A673 (cell line): Measurements from ENCODE around the gene TMEM129. TPM values are rescaled to one million over a fixed set of nuclear protein-coding genes. Genes with fewer than 3 reads are reported as not detected.

ENCODE experiments used
- BruUV-seq: library from RNA; stranded (reverse); fragments of 400-500 nt; replicated peaks from 2 replicates; lab custom pipeline; 2021; lab: Mats Ljungman, UMichigan
- CTCF ChIA-PET: fragments of 300-600 bp; sonication (Branson Sonifier 250); formaldehyde crosslinking; loops from one replicate; lab custom pipeline; 2022; ENCODE audit warnings: antibody characterized with exemption; lab: Charles Lee
- POLR2A ChIA-PET: fragments of 300-600 bp; sonication (Branson Sonifier 250); formaldehyde crosslinking; loops from one replicate; lab custom pipeline; 2022; ENCODE audit warnings: antibody characterized with exemption; ENCODE audit not compliant: low non-redundant PET; lab: Charles Lee
- DNase-seq: peaks from one replicate; pipeline ENCODE4 v3.0.0-alpha.2; 2015; ENCODE audit warnings: low spot score
- H3K27ac ChIP-seq: fragments of 200-600 bp; sonication (generic); 2 replicates; pipeline ENCODE4 v1.5.1; 2016; ENCODE audit warnings: mixed run types, low read depth, mild to moderate bottlenecking, mixed read lengths, antibody characterized with exemption, low read length; ENCODE audit not compliant: poor library complexity, severe bottlenecking
- H3K27me3 ChIP-seq: fragments of 200-600 bp; sonication (generic); replicated peaks from 2 replicates; pipeline ENCODE4 v1.6.1; 2017; ENCODE audit warnings: mixed run types, low read depth, mild to moderate bottlenecking, mixed read lengths, antibody characterized with exemption, low read length; ENCODE audit not compliant: insufficient read depth, poor library complexity
- H3K36me3 ChIP-seq: fragments of 200-600 bp; sonication (generic); 2 replicates; pipeline ENCODE4 v1.6.1; 2016; ENCODE audit warnings: mixed run types, mild to moderate bottlenecking, mixed read lengths, antibody characterized with exemption, low read length; ENCODE audit not compliant: insufficient read depth, poor library complexity, severe bottlenecking
- H3K4me1 ChIP-seq: fragments of 200-600 bp; sonication (generic); 2 replicates; pipeline ENCODE4 v1.6.1; 2017; ENCODE audit warnings: mixed run types, mild to moderate bottlenecking, mixed read lengths, antibody characterized with exemption, low read length; ENCODE audit not compliant: insufficient read depth, poor library complexity, severe bottlenecking
- H3K4me3 ChIP-seq: fragments of 200-600 bp; sonication (generic); 2 replicates; pipeline ENCODE4 v1.5.1; 2016; ENCODE audit warnings: low read depth, mixed run types, mild to moderate bottlenecking, mixed read lengths, low read length; ENCODE audit not compliant: poor library complexity, severe bottlenecking
- H3K9me3 ChIP-seq: fragments of 200-600 bp; sonication (generic); 2 replicates; pipeline ENCODE4 v1.6.1; 2016; ENCODE audit warnings: mixed run types, low read depth, mild to moderate bottlenecking, mixed read lengths, antibody characterized with exemption, low read length; ENCODE audit not compliant: poor library complexity, severe bottlenecking
- EZH2 ChIP-seq: fragments of 200-600 bp; sonication (generic); IDR thresholded peaks from 2 replicates; pipeline ENCODE4 v1.6.1; 2017; ENCODE audit warnings: borderline replicate concordance, low read depth, mild to moderate bottlenecking, mixed read lengths, antibody characterized with exemption, low read length; ENCODE audit not compliant: poor library complexity, severe bottlenecking
- intact Hi-C: fragments of 100-400 bp; cut with micrococcal nuclease; formaldehyde crosslinking; loops from one replicate; pipeline ENCODE4 v1.10.0; 2022; ENCODE audit not compliant: unreplicated experiment
- total RNA-seq: library from RNA; stranded (reverse); gene quantifications from 2 replicates; pipeline ENCODE4 v1.2.3, GENCODE V29; 2021
- TF ChIP-seq, protein P1 (sequence below): fragments of 300-800, 200-600 bp; sonication (generic); conservative IDR thresholded peaks from 2 replicates; pipeline ENCODE4 v1.5.1; 2017; ENCODE audit warnings: low read depth, mild to moderate bottlenecking, antibody characterized with exemption, low read length, moderate library complexity, mixed read lengths

TMEM129 gene
- total RNA-seq, 1 experiment from 2014 or later: 28.8 TPM

DNA sequence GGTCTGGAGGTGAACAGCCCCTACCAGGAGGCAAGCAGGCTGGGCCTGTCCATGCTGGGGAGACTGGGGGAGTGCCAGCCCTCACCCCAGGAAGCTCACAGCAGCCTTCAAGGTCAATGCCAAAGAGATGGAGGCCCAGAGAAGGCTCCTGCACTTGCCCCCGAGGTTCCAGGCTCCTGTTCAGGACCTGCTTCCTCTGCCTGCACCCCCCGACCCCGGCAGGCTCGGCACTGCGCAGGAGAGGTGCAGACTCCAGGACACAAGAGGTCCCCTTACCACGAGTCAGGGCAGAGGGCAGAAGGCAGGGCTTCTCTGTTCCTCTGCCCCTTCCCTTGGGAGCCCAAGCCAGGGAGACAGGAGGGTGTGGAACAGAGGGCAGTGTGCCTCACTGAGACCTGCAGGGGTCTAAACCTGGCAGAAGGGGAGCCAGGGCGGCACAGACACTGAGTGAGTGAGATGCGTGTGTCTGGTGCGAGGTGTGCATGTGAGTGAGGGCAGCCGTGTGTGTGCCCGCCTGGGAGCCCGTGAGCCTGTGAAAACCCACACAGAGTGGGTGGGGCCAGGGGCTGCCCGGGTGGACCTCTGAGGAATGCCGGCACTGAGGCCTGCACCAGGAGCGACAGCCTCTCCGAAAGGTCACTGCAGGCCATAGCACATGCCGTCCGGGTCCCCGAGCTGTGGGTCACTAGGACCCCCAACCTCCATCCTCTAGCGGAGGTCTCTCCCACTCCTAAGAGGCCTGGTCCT, 41.3 kb upstream of the TMEM129 start:
- no TSS peak for BruUV-seq
- TF ChIP-seq EZH2: no peak
- TF ChIP-seq, protein P1, sequence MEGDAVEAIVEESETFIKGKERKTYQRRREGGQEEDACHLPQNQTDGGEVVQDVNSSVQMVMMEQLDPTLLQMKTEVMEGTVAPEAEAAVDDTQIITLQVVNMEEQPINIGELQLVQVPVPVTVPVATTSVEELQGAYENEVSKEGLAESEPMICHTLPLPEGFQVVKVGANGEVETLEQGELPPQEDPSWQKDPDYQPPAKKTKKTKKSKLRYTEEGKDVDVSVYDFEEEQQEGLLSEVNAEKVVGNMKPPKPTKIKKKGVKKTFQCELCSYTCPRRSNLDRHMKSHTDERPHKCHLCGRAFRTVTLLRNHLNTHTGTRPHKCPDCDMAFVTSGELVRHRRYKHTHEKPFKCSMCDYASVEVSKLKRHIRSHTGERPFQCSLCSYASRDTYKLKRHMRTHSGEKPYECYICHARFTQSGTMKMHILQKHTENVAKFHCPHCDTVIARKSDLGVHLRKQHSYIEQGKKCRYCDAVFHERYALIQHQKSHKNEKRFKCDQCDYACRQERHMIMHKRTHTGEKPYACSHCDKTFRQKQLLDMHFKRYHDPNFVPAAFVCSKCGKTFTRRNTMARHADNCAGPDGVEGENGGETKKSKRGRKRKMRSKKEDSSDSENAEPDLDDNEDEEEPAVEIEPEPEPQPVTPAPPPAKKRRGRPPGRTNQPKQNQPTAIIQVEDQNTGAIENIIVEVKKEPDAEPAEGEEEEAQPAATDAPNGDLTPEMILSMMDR: no peak
- peaks cover 10% of the 10 kb centered on the region for H3K4me1 ChIP-seq
- POLR2A ChIA-PET: no interaction called here
- DNase-seq: no peak
- no peaks in the 10 kb centered on the region for H3K36me3 ChIP-seq
- H3K9me3 ChIP-seq: no peaks in the 10 kb centered on the region
- intact Hi-C loops: no loop called here
- CTCF ChIA-PET: no interaction called here
- no peak overlapping the region for H3K27ac ChIP-seq
- H3K27me3 ChIP-seq: no peaks in the 10 kb centered on the region
- no peak overlapping the region for H3K4me3 ChIP-seq

DNA sequence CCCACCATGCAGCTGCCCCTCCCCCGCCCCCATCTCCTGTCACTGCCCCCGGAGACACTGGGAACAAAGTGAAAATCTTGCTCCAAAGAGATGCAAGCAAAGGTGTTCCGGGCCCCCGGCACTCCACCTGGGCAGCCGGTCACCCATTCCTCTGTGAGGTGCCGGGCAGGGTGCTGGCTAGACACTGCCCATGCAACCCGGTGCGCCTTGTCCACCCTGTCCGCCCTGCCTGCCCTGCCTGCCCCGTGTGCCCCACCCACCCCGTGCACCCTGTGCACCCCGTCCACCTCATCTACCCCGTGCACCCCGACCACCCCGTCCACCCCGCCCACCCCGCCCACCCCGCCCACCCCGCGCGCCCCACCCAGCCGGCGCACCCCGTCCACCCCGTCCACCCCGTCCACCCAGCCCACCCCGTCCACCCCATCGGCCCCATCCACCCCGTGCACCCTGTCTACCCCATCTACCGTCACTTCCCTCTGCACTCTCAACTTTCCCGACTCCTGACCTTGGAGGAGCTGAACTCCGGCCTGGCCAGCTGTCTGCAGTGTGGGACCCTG, 40.1 kb upstream of the TMEM129 start:
- H3K36me3 ChIP-seq: no peaks in the 10 kb centered on the region
- H3K4me1 ChIP-seq: peaks cover 4% of the 10 kb centered on the region
- no peaks in the 10 kb centered on the region for H3K9me3 ChIP-seq
- POLR2A ChIA-PET: no interaction called here
- no peak overlapping the region for H3K27ac ChIP-seq
- CTCF ChIA-PET: no interaction called here
- TF ChIP-seq EZH2: no peak
- TF ChIP-seq, protein P1: no peak
- H3K4me3 ChIP-seq: no peak overlapping the region
- H3K27me3 ChIP-seq: no peaks in the 10 kb centered on the region
- BruUV-seq: no TSS peak
- intact Hi-C loops: no loop called here
- no peak for DNase-seq

DNA sequence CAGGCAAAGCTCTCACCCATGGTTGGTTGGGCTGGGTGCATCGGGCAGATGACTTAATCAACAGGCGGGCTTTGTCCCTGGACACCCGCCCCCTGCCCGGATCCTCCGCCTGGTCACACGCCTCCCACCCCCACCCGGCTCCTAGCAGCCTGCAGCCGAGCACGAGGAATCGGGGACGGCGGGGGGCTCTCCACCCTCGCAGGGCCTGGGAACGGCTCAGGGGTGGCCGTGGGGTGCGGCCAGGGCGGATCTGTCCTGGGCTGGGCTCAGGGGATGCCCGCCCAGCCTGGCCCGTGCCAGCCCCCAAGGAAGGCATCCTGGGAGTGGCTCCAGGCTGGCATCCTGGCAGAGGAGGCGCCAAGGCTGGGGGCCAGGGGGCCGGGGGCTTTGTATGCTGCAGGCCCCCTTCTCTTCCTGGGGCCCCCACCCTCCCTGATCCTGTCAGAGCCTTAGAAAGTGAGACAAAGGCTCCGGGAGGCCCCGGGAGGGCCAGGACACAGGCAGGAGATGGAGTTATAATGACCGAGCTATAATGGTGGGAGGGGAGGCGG, 39.5 kb upstream of the TMEM129 start:
- TF ChIP-seq, protein P1: no peak
- no peak for TF ChIP-seq EZH2
- DNase-seq: no peak
- H3K9me3 ChIP-seq: no peaks in the 10 kb centered on the region
- no peaks in the 10 kb centered on the region for H3K27me3 ChIP-seq
- intact Hi-C loops: no loop called here
- POLR2A ChIA-PET: no interaction called here
- H3K4me3 ChIP-seq: no peak overlapping the region
- CTCF ChIA-PET: no interaction called here
- BruUV-seq: no TSS peak
- H3K36me3 ChIP-seq: no peaks in the 10 kb centered on the region
- no peak overlapping the region for H3K27ac ChIP-seq
- H3K4me1 ChIP-seq: peaks cover 4% of the 10 kb centered on the region
